HG02678 (cell line): ENCODE results near the gene FUZ.

Experiments used
- ATAC-seq: cut with Tn5 transposase; IDR thresholded peaks from one replicate; pipeline ENCODE4 v1.9.1; 2021; ENCODE audit warnings: mild to moderate bottlenecking, moderate library complexity; ENCODE audit not compliant: unreplicated experiment

Gene FUZ

GRCh38 chr19:49851456-49852259 lies 38.6 kb upstream of the FUZ start:
- peak; percentile 5 for ATAC-seq

- ATAC-seq = peak; percentile 78
These were observed 37.6 kb upstream of the FUZ start, which contains the start of gene PTOV1 for GRCh38 chr19:49850487-49851342. Gene PTOV1 (plus strand): TSS chr19:49851159.

GRCh38 chr19:49850221-49850486 lies 37.1 kb upstream of the FUZ start:
- no peak for ATAC-seq

- ATAC-seq = no peak
These were observed 36.5 kb upstream of the FUZ start for GRCh38 chr19:49849433-49850220.

GRCh38 chr19:49848938-49849337 lies 35.8 kb upstream of the FUZ start:
- no peak for ATAC-seq

GRCh38 chr19:49847731-49848696 lies 34.9 kb upstream of the FUZ start:
- ATAC-seq = no peak

- no peak for ATAC-seq
These were observed 33.3 kb upstream of the FUZ start for GRCh38 chr19:49846408-49846807.

GRCh38 chr19:49845414-49845813 lies 32.3 kb upstream of the FUZ start:
- ATAC-seq = no peak

GRCh38 chr19:49844138-49845095 lies 31.3 kb upstream of the FUZ start:
- no peak for ATAC-seq

- no peak for ATAC-seq
These were observed 30.2 kb upstream of the FUZ start for GRCh38 chr19:49843265-49843664.

- no peak for ATAC-seq
These were observed 27.7 kb upstream of the FUZ start for GRCh38 chr19:49840736-49841249.

GRCh38 chr19:49840321-49840720 lies 27.2 kb upstream of the FUZ start:
- no peak for ATAC-seq

GRCh38 chr19:49839713-49840112 lies 26.6 kb upstream of the FUZ start:
- ATAC-seq = no peak

- ATAC-seq = no peak
These were observed 25.9 kb upstream of the FUZ start for GRCh38 chr19:49838885-49839588.

GRCh38 chr19:49837425-49837824 lies 24.3 kb upstream of the FUZ start:
- ATAC-seq = no peak

- ATAC-seq = no peak
These were observed 23.9 kb upstream of the FUZ start for GRCh38 chr19:49837009-49837310.

GRCh38 chr19:49836176-49837008 lies 23.3 kb upstream of the FUZ start:
- ATAC-seq = no peak

GRCh38 chr19:49835562-49835961 lies 22.5 kb upstream of the FUZ start:
- no peak for ATAC-seq
